Stimulated activated CD4-positive, alpha-beta T cell treated with anti-CD3 and anti-CD28 coated beads, Interleukin-12 subunit alpha, Interleukin-12 subunit beta, amount 100 ng/mL, for 4 hours (primary cell): Measurements from ENCODE around the gene PHLDB1.
"Not testable (repeated sequence)": the region's sequence is repeated elsewhere in the genome, so short reads cannot be mapped to it uniquely, and the experiment has no call there.

ENCODE experiments used
- DNase-seq: peaks from one replicate; pipeline ENCODE4 v3.0.0-alpha.2; 2020

Gene PHLDB1

GRCh38 chr11:118607401-118608359 lies at the start of gene PHLDB1:
Gene PHLDB1 (plus strand): TSS chr11:118607615. CDS start chr11:118613837, 6,222 bp downstream.
- DNase-seq = peak; percentile 40

DNA sequence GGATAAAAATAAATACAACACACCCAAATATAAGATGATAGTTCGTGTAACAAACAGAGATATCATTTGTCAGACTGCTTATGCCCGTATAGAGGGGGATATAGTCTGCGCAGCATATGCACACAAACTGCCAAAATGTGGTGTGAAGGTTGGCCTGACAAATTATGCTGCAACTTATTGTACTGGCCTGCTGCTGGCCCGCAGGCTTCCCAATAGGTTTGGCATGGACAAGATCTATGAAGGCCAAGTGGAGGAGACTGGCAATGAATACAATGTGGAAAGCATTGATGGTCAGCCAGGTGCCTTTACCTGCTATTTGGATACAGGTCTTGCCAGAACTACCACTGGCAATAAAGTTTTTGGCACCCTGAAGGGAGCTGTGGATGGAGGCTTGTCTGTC lies 46.6 kb upstream of the PHLDB1 start:
- no peak for DNase-seq

DNA sequence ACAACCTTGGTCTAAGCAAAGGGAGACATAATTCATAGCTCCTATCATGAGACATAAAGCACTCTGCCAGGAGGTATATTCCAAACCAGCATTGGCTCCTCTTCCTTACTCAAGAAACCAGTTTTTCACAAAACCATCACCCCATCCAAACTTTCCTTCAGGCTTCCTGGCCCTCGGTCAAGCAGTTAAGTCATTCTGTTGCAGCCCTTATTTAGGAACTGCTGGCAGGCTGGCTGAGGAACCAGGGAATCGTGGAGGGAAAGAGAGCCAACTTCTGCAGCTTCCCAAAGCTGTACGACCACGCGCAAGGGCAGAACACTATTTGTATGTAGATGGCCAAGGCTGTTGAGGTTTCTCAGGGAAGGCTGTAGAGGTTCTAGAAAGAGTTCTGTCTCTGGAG lies 42.4 kb upstream of the PHLDB1 start:
- no peak for DNase-seq

DNA sequence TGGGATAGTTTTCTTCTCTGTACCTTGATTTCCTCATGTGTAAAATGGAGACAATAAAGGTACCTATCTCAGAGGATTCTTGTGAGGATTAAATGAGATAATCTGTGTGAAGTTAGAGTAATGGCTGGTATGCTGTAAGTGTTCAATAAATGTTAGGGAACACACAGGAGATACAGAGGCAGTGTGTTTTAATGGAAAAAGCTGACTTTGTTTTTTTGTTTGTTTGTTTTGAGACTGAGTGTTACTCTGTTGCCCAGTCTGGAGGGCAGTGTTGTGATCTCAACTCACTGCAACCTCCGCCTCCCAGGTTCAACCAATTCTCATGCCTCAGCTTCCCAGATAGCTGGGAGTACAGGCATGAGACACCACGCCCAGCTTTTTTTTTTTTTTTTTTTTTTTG lies 37.7 kb upstream of the PHLDB1 start:
- no peak for DNase-seq

GRCh38 chr11:118570787-118571186 lies 36.6 kb upstream of the PHLDB1 start:
- DNase-seq = no peak

DNA sequence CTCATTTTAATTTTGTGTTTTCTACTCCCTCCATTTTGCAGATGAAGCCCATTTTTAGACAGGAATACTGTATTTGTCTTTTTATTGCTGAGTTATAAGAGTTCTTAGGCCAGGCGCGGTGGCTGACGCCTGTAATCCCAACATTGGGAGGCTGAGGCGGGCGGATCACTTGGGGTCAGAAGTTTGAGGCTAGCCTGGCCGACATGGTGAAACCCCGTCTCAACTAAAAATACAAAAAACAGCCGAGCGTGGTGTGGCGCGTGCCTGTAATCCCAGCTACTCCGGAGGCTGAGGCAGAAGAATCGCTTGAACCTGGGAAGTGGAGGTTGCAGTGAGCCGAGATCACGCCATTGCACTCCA lies 35.7 kb upstream of the PHLDB1 start:
- not testable (repeated sequence) for DNase-seq

- DNase-seq = peak; percentile 68
Measured at GRCh38 chr11:118572061-118572980, 35.1 kb upstream of the PHLDB1 start, which contains the start of gene ARCN1. Gene ARCN1 (plus strand): TSS chr11:118572409. CDS start chr11:118572548, 139 bp downstream.

GRCh38 chr11:118572981-118573550 lies 34.3 kb upstream of the PHLDB1 start:
- no peak for DNase-seq

- no peak for DNase-seq
Measured at GRCh38 chr11:118574636-118575035, 32.8 kb upstream of the PHLDB1 start.

DNA sequence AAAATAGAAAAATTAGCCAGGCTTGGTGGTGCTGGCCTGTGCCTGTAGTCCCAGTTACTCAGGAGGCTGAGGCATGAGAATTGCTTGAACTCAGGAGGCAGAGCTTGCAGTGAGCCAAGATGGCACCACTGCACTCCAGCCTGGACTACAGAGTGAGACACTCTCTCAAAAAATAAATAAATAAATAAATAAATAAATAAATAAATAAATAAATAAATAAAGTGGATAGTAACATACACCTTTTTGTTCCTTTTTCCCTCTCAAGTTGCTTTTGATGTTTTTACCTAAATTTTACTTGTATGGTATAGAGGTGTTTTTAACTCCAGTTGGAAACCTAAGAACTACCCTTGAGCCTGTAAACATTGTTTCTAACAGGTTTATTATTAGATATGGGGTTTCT lies 29.4 kb upstream of the PHLDB1 start:
- DNase-seq = not testable (repeated sequence)

DNA sequence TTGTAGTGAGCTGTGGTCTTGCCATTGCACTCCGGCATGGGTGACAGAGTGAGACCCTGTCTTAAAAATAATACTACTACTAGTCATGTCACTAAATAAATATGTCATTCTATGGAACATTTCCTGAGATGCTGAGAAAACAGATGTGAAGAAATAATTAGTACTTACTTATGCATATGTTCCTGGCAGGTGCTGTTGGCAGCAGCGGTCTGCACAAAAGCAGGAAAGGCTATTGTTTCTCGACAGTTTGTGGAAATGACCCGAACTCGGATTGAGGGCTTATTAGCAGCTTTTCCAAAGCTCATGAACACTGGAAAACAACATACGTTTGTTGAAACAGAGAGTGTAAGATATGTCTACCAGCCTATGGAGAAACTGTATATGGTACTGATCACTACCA lies 26.4 kb upstream of the PHLDB1 start:
- no peak for DNase-seq

DNA sequence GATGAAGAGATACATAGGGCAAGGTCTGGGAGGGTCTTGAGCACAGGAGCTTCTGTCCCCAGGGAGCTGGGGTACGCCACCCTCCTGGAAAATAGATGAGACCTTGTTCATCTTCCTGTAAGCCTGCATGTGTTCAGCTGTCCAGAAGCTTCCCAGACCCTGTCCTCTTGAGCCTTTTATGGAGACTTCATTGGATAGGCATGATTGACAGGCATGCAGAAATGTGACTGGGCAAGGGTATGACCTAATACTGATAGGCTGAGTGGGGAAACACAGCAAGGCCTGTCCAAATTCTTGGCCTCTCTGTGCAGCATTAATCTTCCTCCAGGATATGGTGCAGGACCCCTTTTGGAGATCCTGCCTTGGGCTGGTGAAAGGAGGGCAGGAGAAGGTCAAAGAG lies 19.5 kb upstream of the PHLDB1 start:
- no peak for DNase-seq

DNA sequence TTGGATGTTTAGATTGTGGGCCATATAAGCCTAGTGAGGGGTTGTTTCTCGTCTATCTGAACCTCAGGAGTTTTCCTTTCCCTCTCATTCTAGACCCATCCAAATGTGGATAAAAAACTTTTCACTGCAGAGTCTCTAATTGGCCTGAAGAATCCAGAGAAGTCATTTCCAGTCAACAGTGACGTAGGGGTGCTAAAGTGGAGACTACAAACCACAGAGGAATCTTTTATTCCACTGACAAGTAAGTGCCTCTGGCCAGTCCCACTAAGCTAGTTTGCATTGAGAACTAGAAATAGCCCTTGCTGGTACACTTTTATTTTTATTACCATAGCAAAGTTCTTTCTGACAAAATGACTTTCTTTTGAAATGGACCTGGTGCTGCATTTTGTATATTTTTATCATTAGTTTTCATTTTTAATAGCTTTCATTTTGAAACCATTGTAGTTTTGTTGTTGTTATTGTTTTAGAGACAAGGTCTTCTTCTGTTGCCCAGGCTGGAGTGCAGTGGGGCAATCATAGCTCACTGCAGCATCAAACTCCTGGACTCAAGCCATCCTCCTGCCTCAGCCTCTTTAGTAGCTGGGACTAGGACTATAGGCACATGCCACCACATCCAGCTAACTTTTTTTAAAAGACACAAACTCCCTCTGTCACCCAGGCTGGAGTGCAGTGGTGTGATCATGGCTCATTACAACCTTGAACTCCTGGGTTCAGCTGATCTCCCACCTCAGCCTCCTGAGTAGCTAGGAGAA lies 14.6 kb upstream of the PHLDB1 start:
- DNase-seq = no peak

DNA sequence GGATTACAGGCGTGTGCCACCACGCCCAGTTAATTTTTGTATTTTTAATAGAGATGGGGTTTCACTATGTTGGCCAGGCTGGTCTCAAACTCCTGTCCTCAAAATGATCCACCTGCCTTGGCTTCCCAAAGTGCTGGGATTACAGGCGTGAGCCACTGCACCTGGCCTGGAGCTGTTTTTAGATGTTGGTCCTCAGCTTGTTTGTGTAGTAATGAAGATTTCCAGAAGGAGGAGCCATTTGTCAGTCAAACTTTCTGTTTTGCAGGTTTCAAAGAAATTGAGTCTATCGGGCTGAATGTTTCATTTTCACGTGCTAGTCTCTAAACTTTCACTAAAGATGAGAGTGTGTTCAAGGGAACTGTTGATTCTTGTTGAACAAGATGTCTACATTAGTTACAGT lies 12.4 kb upstream of the PHLDB1 start:
- not testable (repeated sequence) for DNase-seq

DNA sequence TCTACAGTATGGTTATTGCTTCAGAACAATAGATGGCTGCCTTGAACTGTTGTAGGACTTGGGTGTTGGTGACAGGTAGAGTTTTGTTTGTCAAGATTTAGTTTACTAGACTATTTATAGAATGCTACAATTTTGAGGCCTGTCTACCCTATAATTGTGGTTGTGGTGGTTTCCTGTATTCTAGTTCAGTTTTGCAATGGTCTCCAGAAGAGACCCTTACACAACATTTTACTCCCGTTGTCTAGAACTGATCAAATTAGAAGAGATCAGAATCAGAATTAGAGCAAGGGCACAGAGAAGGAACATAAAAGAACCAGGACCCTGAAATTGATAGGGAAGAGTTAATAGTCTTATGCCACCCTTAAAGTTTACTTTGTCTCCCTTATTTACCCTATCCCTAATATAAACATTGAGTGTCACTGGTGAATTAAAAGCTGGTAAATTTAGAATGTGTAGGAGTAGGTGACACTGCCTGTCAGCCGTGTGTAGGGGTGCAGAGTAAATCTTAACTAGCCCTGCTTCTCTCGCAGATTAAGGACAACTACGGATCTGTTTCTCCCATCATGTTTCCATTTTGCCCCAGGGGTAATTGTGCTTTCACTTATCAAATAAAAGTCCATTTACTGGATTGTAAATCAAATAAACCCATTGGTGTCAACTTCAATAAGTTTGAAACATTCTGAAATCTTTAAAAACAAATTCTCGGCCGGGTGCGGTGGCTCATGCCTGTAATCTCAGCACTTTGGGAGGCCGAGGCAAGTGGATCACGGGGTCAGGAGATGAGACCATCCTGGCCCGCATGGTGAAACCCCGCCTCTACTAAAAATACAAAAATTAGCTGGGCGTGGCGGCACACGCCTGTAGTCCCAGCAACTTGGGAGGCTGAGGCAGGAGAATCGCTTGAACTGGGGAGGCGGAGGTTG lies 10.9 kb upstream of the PHLDB1 start:
- no peak for DNase-seq

DNA sequence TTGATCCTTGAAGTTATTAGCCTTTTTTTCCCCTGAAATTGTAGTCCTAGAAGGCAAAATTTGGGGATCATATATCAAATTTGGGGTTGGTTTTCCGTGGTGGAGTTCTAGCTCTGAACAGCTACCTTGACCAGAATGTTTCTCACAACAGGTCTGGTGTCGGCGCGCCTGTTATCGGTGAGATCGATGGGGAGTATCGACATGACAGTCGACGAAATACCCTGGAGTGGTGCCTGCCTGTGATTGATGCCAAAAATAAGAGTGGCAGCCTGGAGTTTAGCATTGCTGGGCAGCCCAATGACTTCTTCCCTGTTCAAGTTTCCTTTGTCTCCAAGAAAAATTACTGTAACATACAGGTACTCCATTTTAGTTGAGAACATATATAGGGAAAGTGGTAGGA lies 9.9 kb upstream of the PHLDB1 start:
- DNase-seq = no peak

GRCh38 chr11:118602331-118602730 lies 5.1 kb upstream of the PHLDB1 start:
- DNase-seq = no peak

DNA sequence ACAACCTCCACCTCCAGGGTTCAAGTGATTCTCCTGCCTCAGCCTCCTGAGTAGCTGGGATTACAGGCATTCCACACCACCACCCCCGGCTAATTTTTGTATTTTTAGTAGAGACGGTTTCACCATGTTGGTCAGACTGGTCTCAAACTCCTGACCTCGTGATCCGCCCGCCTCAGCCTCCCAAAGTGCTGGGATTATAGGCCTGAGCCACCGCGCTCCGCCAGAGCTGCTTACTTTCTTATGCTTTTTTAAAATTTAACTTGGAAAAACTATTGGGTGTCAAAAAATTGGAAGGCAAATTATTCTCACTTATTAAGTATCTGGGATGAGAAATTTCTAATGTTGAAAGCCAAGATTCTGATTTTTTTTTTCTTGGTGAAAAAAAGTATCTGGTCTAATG lies 3.7 kb upstream of the PHLDB1 start:
- DNase-seq = not testable (repeated sequence)

DNA sequence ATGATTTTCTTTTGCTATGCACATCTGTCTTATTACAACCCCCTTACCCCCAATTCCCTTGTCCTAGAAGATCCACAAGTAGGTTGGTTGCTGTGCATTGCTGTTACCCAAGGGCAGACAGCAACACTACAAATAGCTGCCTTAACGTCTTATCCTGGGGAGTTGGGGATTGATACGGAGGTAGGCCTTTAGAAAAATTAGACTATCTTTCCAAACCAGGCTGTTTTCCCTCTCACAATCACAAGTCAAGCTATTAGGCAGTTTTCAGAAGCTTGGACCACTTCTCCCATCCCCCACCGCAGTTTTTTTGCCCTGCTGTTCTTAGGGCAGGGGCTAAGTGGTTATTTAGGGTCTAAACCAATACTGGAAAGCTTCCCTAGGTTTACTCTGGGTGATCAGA lies 2.8 kb upstream of the PHLDB1 start:
- no peak for DNase-seq

DNA sequence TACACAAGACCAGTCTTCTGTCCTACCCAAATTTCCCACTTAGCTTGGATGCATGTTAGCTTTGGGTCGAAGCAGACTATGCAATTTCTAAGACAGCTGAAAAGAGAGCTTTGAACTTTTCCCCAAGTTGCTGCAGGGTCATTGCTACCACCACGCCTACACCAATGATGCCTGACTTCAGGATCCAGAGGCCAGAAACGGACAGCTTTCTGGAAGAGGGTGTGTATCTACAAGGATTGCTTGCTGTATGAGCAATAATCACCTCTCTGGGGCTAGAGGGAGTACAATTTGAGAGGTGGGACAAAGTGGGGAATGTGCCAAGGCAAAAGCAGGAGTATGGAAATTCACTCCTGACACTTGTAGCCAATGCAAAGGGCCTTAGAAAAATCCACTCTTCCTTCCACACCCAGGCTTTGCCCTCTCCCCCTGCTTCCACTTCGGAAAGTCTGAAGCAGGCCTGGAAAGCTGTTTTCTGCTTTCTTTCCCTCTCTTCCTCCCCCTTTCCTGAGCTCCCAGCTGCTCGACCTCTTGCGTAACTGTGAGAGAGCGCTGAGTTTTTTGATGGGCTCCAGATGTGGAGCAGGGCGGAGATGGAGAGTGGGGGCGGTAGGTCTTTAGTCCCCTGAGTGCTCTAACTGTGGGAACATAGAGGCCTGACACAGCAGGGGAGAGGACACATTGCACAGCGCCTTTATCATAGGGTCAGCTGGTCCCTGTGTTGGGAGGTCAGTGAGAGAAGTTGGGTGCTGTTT lies 2.1 kb upstream of the PHLDB1 start:
- no peak for DNase-seq
